PC-3 (cell line): ENCODE data around the gene SMU1.

ENCODE experiments used
- CTCF ChIP-seq: fragments of 300-600 bp; sonication (generic); conservative IDR thresholded peaks from 2 replicates; pipeline ENCODE4 v1.5.1; 2017; ENCODE audit warnings: antibody characterized with exemption, low read depth, mild to moderate bottlenecking, low read length
- EZH2 ChIP-seq: fragments of 300-600 bp; sonication (generic); IDR thresholded peaks from one replicate; pipeline ENCODE4 v1.6.1; 2017; ENCODE audit warnings: antibody characterized with exemption, mild to moderate bottlenecking, low read length; ENCODE audit not compliant: unreplicated experiment

- TF ChIP-seq CTCF (no peak), EZH2 (no peak)
Observed at GRCh38 chr9:33040792-33041431, 35.6 kb downstream of the SMU1 start.
